K562 (cell line): ENCODE measurements around the gene ATAD5. TPM values are rescaled to one million over a fixed set of nuclear protein-coding genes. Genes with fewer than 3 reads are reported as not detected.

ENCODE experiments used
- ATF4 ChIP-seq: fragments of 450-650 bp; formaldehyde crosslinking; IDR thresholded peaks from 2 replicates; pipeline ENCODE4 v1.4.0; 2022; ENCODE audit warnings: mild to moderate bottlenecking, moderate library complexity
- ELF2 ChIP-seq: fragments of 250-450 bp; sonication (Bioruptor Pico); IDR thresholded peaks from 2 replicates; pipeline ENCODE4 v1.5.0; 2021; ENCODE audit warnings: mild to moderate bottlenecking
- FUS ChIP-seq: fragments of 200-400 bp; formaldehyde crosslinking; optimal IDR thresholded peaks from 2 replicates; pipeline ENCODE3; 2017; ENCODE audit warnings: low read depth, low read length
- HSF4 ChIP-seq: fragments of 250-450 bp; sonication (Bioruptor Pico); IDR thresholded peaks from 2 replicates; pipeline ENCODE4 v2.1.2; 2022; ENCODE audit warnings: mild to moderate bottlenecking, moderate library complexity, borderline replicate concordance
- MCM7 ChIP-seq, 2 experiments: fragments of 450-650 bp; IDR thresholded peaks; 2 replicates each; pipeline ENCODE4 v1.6.1; 2016 to 2018
- ZNF124 ChIP-seq: sonication (generic); formaldehyde crosslinking; IDR thresholded peaks from 2 replicates; pipeline ENCODE4 v1.8.1; 2022; ENCODE audit warnings: missing genetic modification reagents
- polyA plus RNA-seq, 8 experiments: library from polyadenylated mRNA; depleted of rRNA in 4 of 8; stranded (reverse) in 5 of 8; unstranded in 3 of 8; fragments of >200 nt; fragmentation: Nextera tagmentation in 2 of 8; fragmentation: Illumina TruSeq in 1 of 8; extraction: Ambion mirVana in 2 of 8; extraction: Trizol in 1 of 8; gene quantifications; 2 replicates each; pipeline versions ENCODE4 v1.2.1 to v1.2.3, GENCODE V29; 2011 to 2014; ENCODE audit warnings: inconsistent platforms in 1 of 8, missing spikeins in 1 of 8
- total RNA-seq, 7 experiments: library from RNA; depleted of rRNA in 6 of 7; stranded (reverse); fragments of >200 nt in 6 of 7; fragmentation: Illumina TruSeq in 2 of 7; extraction: Trizol in 2 of 7; gene quantifications; 2 replicates each; pipeline versions ENCODE4 v1.2.1 to v1.2.3, GENCODE V29; 2011 to 2021; ENCODE audit warnings: low replicate concordance in 1 of 7
- TF ChIP-seq, protein P1 (sequence below): sonication (generic); formaldehyde crosslinking; IDR thresholded peaks from 2 replicates; pipeline ENCODE4 v1.8.1; 2023; ENCODE audit warnings: mild to moderate bottlenecking, missing genetic modification reagents

ATAD5 gene
- total and polyA plus RNA-seq, 9 of the 15 experiments (the other 6 are each of a cell fraction or from before 2014, with no cell fraction given) = 4.6 to 25.6 (median 19.5) TPM

DNA sequence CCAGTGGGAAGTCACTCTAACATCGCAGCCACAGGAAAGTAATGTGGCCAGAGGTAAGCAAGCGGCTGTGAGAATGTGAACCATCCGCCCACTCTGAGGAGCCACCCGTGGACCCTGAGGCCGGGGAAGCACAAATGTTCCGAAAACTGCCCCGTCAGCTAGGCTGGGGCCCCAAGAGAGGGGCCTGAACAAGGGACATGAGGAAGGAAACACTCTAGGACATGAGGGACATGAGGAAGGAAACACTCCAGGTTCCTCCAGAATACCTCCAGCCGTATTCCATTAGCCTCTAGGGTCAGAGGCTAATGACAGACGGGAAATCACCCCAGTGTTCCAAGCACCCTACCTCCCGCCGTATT is 74.0 kb downstream of the ATAD5 start (continued):
- TF ChIP-seq, protein P1, sequence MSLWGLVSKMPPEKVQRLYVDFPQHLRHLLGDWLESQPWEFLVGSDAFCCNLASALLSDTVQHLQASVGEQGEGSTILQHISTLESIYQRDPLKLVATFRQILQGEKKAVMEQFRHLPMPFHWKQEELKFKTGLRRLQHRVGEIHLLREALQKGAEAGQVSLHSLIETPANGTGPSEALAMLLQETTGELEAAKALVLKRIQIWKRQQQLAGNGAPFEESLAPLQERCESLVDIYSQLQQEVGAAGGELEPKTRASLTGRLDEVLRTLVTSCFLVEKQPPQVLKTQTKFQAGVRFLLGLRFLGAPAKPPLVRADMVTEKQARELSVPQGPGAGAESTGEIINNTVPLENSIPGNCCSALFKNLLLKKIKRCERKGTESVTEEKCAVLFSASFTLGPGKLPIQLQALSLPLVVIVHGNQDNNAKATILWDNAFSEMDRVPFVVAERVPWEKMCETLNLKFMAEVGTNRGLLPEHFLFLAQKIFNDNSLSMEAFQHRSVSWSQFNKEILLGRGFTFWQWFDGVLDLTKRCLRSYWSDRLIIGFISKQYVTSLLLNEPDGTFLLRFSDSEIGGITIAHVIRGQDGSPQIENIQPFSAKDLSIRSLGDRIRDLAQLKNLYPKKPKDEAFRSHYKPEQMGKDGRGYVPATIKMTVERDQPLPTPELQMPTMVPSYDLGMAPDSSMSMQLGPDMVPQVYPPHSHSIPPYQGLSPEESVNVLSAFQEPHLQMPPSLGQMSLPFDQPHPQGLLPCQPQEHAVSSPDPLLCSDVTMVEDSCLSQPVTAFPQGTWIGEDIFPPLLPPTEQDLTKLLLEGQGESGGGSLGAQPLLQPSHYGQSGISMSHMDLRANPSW (CRISPR knock-in tag) = no peak
- TF ChIP-seq MCM7 (IDR thresholded peaks at IDR 0.05) (no peak), ELF2 (CRISPR knock-in tag) (no peak), ZNF124 (no peak), ATF4 (CRISPR knock-in tag) (no peak), FUS (no peak), HSF4 (CRISPR knock-in tag) (no peak)
